Dendritic cell treated with granulocyte-macrophage colony-stimulating factor and Interleukin-4, amounts not matched to agents 40 ng/mL and 50 ng/mL, for 4 days (primary cell): ENCODE data around the gene RAB11B.
"Not testable (repeated sequence)": the region's sequence is repeated elsewhere in the genome, so short reads cannot be mapped to it uniquely, and the experiment has no call there.

ENCODE experiments used
- H3K27ac Mint-ChIP-seq: one replicate; pipeline ENCODE4 v1.8.0; 2022; ENCODE audit warnings: mild to moderate bottlenecking, mixed read lengths
- H3K27me3 Mint-ChIP-seq: one replicate; pipeline ENCODE4 v1.8.0; 2022; ENCODE audit warnings: mild to moderate bottlenecking, mixed read lengths
- H3K36me3 Mint-ChIP-seq: one replicate; pipeline ENCODE4 v1.8.0; 2022; ENCODE audit warnings: low read depth, mixed read lengths
- H3K4me1 Mint-ChIP-seq: one replicate; pipeline ENCODE4 v1.8.0; 2022; ENCODE audit warnings: low read depth, mixed read lengths
- H3K4me3 Mint-ChIP-seq: one replicate; pipeline ENCODE4 v1.8.0; 2022; ENCODE audit warnings: mild to moderate bottlenecking, moderate library complexity, mixed read lengths
- H3K9me3 Mint-ChIP-seq: one replicate; pipeline ENCODE4 v1.8.0; 2022; ENCODE audit warnings: mixed read lengths
- intact Hi-C: fragments of 100-400 bp; cut with micrococcal nuclease; formaldehyde crosslinking; loops from one replicate; pipeline ENCODE4 v1.15.0; 2022

The RAB11B gene

DNA sequence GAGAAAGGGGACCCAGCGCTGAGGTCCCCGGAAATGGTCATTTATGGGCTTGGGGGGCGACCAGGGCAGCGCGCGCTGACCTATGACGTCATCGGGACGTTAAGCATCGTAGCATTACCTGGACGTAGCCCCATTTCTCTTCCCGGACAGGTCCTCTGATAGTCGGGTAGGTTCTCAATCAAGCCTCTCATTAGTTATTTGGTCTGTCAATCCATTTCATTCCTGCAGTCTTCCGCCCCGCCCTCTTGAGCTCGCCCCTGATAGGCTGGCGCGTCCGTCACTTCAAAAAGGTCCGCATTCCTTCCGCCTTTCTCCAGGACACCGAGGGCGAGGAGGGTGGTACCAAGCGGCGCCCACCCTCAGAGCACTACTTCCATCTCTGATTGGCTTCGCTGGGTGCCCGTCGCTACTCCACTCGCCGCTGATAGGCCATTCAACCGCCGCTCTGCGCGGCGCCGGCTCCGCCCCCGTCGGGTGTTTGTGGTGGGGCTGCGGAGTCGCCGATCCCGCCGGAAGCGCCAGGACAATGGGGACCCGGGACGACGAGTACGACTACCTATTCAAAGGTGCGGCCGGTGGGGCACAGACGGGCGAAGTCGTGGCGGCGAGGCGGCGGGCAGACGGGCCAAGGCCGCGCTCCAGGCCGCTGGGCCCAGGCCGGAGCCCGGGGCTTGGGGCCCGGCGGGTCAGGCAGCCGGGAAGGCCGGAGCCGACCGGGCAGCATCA is at the start of gene RAB11B:
Gene RAB11B (plus strand): TSS at position 470 of the 726 bp plus-strand sequence. CDS start 57 bp downstream, at position 527.
- Mint-ChIP-seq H3K4me3 (peak within 1 kb of the TSS; percentile 90), H3K36me3 (peaks cover 44% of the 10 kb centered on the region), H3K27ac (peak within 1 kb of the TSS; percentile 91), H3K4me1 (peaks cover 34% of the 10 kb centered on the region), H3K9me3 (peaks cover 6% of the 10 kb centered on the region), H3K27me3 (no peaks in the 10 kb centered on the region)
- intact Hi-C loops: loop anchor here (1.0 to 2.0 kb wide), 2 partner anchors 28 to 35 kb away; no protein-coding TSS in a partner anchor

DNA sequence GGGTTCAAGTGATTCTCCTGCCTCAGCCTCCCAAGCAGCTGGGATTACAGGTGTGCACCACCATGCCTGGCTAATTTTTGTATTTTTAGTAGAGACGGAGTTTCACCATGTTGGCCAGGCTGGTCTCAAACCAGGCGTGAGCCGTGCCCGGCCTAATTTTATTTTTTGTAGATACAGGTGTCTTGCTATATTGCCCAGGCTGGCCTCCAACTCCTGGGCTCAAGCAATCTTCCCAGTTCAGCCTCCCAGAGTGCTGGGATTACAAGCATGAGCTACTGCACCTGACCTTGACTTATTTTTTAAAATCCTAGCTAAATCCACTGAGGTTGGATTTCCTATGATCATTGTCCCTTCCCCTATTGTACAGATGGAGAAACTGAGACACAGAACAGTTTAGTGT is 48.7 kb upstream of the RAB11B start:
- peaks cover 16% of the 10 kb centered on the region for H3K4me1 Mint-ChIP-seq
- H3K27ac Mint-ChIP-seq, H3K4me3 Mint-ChIP-seq, H3K9me3 Mint-ChIP-seq, H3K36me3 Mint-ChIP-seq, intact Hi-C loops: not testable (repeated sequence)
- H3K27me3 Mint-ChIP-seq: peaks cover 87% of the 10 kb centered on the region

DNA sequence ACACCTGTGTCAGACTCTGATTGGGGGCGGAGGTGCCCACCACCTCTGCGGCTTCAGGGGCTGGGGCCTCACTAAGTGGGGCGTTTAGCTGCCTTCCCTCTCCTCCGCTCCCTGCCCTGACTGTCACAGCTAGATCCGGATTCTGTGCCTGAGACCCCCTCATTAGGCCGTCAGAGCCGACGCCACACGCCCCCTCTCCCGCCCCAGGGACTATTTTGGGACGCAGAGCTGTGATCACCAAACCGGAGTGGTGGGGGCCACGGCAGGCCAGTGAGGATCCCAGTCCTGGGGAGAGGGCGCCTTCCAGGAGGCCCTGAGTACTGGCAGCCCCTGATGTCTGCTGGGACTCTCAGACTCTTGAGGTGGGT is 47.9 kb upstream of the RAB11B start:
- Mint-ChIP-seq H3K4me3 (no peak overlapping the region), H3K4me1 (peaks cover 16% of the 10 kb centered on the region), H3K27me3 (peaks cover 87% of the 10 kb centered on the region), H3K36me3 (no peaks in the 10 kb centered on the region), H3K9me3 (no peaks in the 10 kb centered on the region), H3K27ac (no peak overlapping the region)
- intact Hi-C loops: no loop called here

DNA sequence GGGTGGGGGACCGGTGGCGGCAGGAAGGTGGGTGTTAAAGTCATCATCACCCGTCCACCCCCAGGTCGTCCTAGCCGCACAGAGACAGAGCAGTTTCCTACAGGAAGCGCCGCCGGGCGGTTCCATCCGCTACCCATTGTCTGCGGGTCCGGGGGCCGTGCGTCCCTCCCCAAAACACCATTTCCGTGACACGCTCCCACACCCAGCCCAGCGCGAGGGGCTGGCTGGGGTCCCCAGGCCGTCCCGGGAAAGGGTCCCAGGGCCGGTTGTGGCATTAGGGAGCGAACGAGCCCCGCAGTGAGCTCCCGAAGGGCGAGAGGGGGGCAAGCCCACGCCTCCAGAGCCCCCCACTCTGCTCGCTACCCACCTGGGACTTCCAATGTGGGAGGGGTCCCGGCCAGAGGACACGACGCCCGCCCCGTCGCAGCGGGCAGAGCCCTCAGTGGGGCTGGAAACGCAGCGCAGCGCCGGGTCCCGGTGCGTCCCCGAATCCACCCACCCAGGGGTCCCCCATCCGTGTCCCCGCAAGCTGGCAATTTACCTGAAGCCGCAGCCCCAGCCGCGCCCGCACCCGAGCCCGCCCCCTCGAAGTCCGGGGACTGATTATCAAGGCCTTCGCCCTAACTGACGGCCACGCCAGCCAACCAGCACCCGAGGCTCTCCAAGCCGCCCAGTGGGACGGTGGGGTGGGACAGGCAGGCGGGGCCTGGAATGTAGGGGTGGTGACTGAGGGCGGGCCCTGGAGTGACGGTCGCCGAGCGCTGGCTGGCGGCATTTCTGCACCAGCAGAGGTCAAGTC is 47.3 kb upstream of the RAB11B start, which contains the start of gene KANK3:
Gene KANK3 (minus strand): TSS at position 579 of the 799 bp plus-strand sequence. CDS start 5,434 bp downstream, outside the sequence.
- H3K27ac Mint-ChIP-seq: no peak within 1 kb of the TSS
- no peaks in the 10 kb centered on the region for H3K9me3 Mint-ChIP-seq
- H3K4me3 Mint-ChIP-seq: peak within 1 kb of the TSS; percentile 60
- no peaks in the 10 kb centered on the region for H3K36me3 Mint-ChIP-seq
- peaks cover 16% of the 10 kb centered on the region for H3K4me1 Mint-ChIP-seq
- intact Hi-C loops: no loop called here
- peaks cover 83% of the 10 kb centered on the region for H3K27me3 Mint-ChIP-seq

DNA sequence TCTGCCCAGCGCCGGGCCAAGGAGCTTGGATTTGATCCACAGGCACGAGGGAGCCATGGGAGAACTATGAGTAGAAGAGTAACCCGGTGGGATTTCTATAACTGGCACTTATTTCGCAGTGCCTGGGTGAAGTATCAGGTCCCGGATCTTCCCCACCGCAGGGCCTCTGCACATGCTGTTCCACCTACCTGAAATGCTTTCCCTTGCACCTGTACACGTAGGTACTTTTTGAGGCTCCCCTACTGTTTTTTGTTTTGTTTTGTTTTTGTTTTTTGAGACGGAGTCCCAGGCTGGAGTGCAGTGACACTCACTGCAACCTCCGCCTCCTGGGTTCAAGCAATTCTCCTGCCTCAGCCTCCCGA is 46.7 kb upstream of the RAB11B start:
- H3K27ac Mint-ChIP-seq: no peak overlapping the region
- intact Hi-C loops: no loop called here
- H3K9me3 Mint-ChIP-seq: no peaks in the 10 kb centered on the region
- peaks cover 16% of the 10 kb centered on the region for H3K4me1 Mint-ChIP-seq
- peak overlapping the region; percentile 60 for H3K4me3 Mint-ChIP-seq
- H3K27me3 Mint-ChIP-seq: peaks cover 81% of the 10 kb centered on the region
- no peaks in the 10 kb centered on the region for H3K36me3 Mint-ChIP-seq

DNA sequence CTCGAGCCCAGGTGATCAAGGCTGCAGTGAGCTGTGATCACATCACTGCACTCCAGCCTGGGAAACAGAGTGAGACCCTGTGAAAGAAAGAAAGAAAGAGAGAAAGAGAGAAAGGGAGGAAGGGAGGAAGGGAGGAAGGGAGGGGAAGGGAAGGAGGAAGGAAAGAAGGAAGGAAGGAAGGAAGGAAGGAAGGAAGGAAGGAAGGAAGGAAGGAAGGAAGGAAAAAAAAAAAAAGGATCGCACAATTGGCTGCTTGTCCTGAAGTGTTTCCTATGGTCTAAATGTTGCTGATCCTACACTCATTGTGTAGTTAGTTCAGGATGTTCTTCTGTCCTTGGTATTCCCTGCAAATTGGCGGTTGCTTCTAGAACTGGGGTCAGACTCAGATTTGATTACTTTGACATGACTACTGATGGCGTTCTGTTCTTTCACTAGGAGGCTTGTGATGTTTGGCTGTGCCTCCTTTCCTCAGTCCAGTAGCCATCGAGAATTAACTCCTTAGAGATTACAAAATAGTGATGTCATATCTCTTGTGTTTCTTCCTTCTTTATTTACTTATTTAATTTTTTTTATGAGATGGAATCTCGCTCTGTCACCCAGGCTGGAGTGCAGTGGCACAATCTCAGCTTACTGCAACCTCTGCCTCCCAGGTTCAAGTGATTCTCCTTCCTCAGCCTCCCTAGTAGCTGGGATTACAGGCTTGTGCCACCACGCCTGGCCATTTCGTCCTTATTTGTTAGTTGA is 40.4 kb upstream of the RAB11B start:
- not testable (repeated sequence) for H3K4me3 Mint-ChIP-seq, H3K27ac Mint-ChIP-seq, H3K9me3 Mint-ChIP-seq, H3K36me3 Mint-ChIP-seq
- intact Hi-C loops: loop anchor here (10.0 kb wide), 1 partner anchor 155 kb away; the partner anchor contains the start of gene PRAM1
- peaks cover 16% of the 10 kb centered on the region for H3K4me1 Mint-ChIP-seq
- H3K27me3 Mint-ChIP-seq: peaks cover 59% of the 10 kb centered on the region

DNA sequence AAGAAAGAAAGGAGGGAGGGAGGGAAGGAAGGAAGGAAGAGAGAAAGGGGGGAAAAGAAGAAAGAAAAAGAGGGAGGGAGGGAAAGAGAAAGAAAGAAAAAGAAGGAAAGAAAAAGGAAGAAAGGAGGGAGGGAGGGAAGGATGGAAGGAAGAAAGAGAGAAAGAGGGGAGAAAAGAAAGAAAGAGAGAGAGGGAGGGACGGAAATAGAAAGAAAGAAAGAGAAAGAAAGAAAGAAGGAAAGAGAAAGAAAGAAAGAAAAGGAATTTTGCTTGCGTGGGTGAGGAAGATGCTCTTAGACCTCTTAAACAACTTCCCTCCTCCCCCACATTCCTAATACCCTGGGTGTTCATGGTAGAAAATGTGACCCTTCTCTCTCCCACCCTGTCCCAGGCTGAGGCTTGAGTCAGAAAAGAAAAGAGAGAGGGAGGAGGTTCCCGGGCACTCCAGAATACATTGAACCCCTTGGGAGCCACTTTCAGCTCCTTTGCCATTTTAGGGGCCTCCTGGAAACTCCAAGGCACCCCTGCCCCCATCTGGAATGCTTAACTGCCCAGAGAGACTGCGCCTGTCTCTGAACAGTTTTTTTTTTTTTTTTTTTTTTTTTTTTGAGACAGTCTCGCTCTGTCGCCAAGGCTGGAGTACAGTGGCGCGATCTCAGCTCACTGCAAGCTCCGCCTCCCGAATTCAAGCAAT is 37.9 kb upstream of the RAB11B start:
- Mint-ChIP-seq H3K9me3 (no peaks in the 10 kb centered on the region), H3K27me3 (peaks cover 48% of the 10 kb centered on the region), H3K27ac (peak overlapping the region; percentile 31), H3K4me3 (no peak overlapping the region), H3K4me1 (peaks cover 31% of the 10 kb centered on the region), H3K36me3 (no peaks in the 10 kb centered on the region)
- intact Hi-C loops: loop anchor here (10.0 kb wide), 1 partner anchor 153 kb away; the partner anchor contains the start of gene PRAM1

DNA sequence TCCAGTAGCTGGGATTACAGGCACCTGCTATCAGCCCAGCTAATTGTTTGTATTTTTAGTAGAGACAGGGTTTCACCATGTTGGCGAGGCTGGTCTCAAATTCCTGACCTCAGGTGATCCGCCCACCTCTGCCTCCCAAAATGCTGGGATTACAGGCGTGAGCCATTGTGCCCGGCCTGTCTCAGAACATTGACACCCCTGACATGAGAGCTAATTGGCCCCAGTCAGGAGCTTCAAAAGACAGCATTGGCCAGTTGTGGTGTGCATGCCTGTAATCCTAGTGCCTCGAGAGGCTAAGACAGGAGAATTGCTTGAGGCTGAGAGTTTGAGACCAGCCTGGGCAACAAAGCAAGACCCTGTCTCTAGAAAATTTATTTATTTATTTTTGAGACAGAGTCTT is 37.3 kb upstream of the RAB11B start:
- H3K4me1 Mint-ChIP-seq: peaks cover 31% of the 10 kb centered on the region
- not testable (repeated sequence) for H3K9me3 Mint-ChIP-seq, H3K27ac Mint-ChIP-seq, H3K4me3 Mint-ChIP-seq, H3K36me3 Mint-ChIP-seq
- H3K27me3 Mint-ChIP-seq: peaks cover 47% of the 10 kb centered on the region
- intact Hi-C loops: loop anchor here (10.0 kb wide), 1 partner anchor 152 kb away; the partner anchor contains the start of gene PRAM1

DNA sequence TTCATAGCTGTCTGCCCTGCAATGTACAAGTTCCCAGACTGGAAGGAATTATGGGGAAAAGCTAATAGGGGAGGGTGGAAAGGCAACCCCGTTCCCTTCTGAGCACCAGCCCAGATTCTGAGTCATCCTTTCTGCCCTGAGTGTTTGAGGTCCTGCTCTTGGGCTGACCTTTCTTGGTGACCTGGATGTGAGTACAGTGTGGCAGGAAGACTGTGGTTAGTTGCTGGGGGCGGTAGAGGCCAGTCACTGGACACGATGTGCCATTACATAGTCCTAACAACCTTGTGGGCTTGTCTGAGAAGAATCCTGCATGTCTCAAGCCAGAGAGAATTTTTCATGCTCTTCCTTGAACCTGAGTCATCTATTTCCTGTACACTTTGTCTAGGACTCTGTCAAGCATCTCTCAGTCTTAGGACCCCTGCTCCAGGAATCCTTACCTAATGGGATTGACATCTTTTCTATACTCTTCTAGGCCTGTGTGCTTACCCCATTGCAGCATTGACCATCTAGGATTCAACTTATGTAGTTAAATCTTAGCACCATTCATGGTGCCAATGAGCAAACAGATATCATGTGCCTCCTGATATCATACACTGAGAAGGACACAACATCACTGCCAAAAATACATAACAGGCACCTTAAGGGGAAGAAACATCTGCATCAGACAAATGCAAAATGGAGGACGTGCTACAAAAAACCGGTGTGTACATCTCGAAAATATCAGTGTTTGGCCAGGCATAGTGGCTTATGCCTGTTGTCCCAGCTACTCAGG is 34.3 kb upstream of the RAB11B start:
- Mint-ChIP-seq H3K4me1 (peaks cover 37% of the 10 kb centered on the region), H3K27me3 (peaks cover 43% of the 10 kb centered on the region), H3K36me3 (no peaks in the 10 kb centered on the region), H3K27ac (peak overlapping the region; percentile 41), H3K4me3 (no peak overlapping the region), H3K9me3 (no peaks in the 10 kb centered on the region)
- intact Hi-C loops: loop anchor here (2.0 to 10.0 kb wide), 2 partner anchors 35 to 149 kb away; partner anchors contain the start of genes PRAM1 and RAB11B

DNA sequence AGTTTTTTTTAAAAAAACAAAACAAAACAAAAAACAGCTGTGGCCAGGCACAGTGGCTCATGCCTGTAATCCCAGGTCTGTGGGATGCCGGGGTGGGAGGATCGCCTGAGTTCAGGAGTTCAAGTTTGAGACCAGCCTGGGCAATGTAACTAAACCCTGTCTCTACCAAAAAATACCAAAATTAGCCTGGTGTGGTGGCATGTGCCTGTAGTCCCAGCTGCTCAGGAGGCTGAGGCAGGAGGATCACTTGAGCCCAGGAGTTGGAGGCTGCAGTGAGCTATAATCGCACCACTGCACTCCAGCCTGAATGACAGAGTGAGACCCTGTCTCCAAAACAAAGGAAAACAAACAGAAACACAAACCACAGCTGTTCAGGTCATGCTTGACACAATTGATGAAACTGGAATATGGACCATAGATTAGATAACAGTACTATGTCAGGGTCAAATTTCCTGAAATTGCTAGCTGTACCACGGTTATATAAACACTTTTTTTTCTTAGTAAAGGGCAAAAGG is 33.1 kb upstream of the RAB11B start:
- Mint-ChIP-seq H3K36me3 (no peaks in the 10 kb centered on the region), H3K27me3 (peaks cover 30% of the 10 kb centered on the region), H3K4me3 (no peak overlapping the region), H3K9me3 (no peaks in the 10 kb centered on the region), H3K4me1 (peaks cover 39% of the 10 kb centered on the region), H3K27ac (no peak overlapping the region)
- intact Hi-C loops: loop anchor here (10.0 kb wide), 1 partner anchor 148 kb away; the partner anchor contains the start of gene PRAM1

DNA sequence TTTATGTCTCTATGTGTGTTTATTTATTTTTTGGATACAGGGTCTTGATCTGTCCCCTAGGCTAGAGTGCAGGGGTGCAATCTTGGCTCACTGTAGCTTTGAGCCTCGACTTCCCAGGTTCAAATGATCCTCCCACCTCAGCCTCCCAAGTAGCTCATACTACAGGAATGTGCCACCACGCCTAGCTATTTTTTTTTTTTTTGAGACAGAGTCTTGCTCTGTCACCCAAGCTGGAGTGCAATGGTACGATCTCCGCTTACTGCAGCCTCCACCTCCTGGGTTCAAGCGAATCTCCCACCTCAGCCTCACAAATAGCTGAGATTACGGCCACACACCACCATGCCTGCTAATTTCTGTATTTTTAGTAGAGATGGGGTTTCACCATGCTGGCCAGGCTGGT is 31.2 kb upstream of the RAB11B start:
- Mint-ChIP-seq H3K9me3 (no peaks in the 10 kb centered on the region), H3K27me3 (peaks cover 30% of the 10 kb centered on the region), H3K27ac (no peak overlapping the region), H3K36me3 (no peaks in the 10 kb centered on the region), H3K4me1 (peaks cover 48% of the 10 kb centered on the region), H3K4me3 (no peak overlapping the region)
- intact Hi-C loops: loop anchor here (10.0 kb wide), 1 partner anchor 146 kb away; the partner anchor contains the start of gene PRAM1

DNA sequence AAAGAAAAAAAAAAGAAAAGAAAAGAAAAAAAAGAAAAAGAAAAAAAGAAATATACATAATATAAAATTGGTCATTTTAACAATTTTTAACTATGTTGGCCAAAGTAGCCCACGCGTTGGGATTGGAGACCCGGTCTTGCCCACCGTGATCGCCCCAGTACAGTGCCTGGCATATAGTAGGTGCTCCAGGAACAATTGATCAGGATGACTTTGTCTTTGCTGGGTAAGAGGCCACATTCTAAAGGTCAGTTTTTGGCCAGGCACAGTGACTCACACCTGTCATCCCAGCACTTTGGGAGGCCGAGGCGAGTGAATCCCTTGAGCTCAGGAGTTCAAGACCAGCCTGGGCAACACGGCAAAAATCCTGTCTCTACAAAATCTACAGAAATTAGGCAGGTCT is 30.0 kb upstream of the RAB11B start:
- Mint-ChIP-seq H3K36me3 (no peaks in the 10 kb centered on the region), H3K4me1 (peaks cover 47% of the 10 kb centered on the region), H3K9me3 (no peaks in the 10 kb centered on the region), H3K4me3 (no peak overlapping the region), H3K27me3 (peaks cover 42% of the 10 kb centered on the region), H3K27ac (peak overlapping the region; percentile 59)
- intact Hi-C loops: loop anchor here (5.0 kb wide), 1 partner anchor 217 kb away; the partner anchor contains the start of gene MYO1F
